ENCODE data around the gene SCN9A.

Gene SCN9A

GRCh38 chr2:166335284-166335683, 40.5 kb downstream of the SCN9A start:
- no peak overlapping the region for H2AFZ ChIP-seq (ENCODE audit: low read length)
- H3K9ac ChIP-seq (ENCODE audit: low read length) = no peak overlapping the region
- H3K9me2 ChIP-seq (replicated peaks; ENCODE audit: insufficient read depth, low read length) = no peaks in the 10 kb centered on the region
- no peaks in the 10 kb centered on the region for H3K36me3 ChIP-seq (replicated peaks; ENCODE audit: insufficient read depth, low read length)
- no peak overlapping the region for H3K4me2 ChIP-seq (ENCODE audit: low read depth, low read length)
- H3K27me3 ChIP-seq (replicated peaks; ENCODE audit: insufficient read depth, low read length) = no peaks in the 10 kb centered on the region
- no peaks in the 10 kb centered on the region for H3K4me1 ChIP-seq (ENCODE audit: low read length)
- H3K79me2 ChIP-seq (ENCODE audit: low read length) = no peaks in the 10 kb centered on the region
- no peak overlapping the region for H3K4me3 ChIP-seq (ENCODE audit: low read length)
- no peaks in the 10 kb centered on the region for H3F3A ChIP-seq (ENCODE audit: insufficient read depth, low read length)
- no peak overlapping the region for H3K27ac ChIP-seq (ENCODE audit: low read length)
- TF ChIP-seq EZH2phosphoT487 (IDR thresholded peaks at IDR 0.05; ENCODE audit: low read length) (no peak), EZH2 (optimal IDR thresholded peaks at IDR 0.05; ENCODE audit: low read depth, low read length) (no peak), CTCF (IDR thresholded peaks at IDR 0.05; ENCODE audit: low read length) (no peak)
- H3K9me3 ChIP-seq (replicated peaks; ENCODE audit: insufficient read depth, low read length) = no peaks in the 10 kb centered on the region
- H4K20me1 ChIP-seq (ENCODE audit: insufficient read depth, low read length) = no peaks in the 10 kb centered on the region
- no peak for DNase-seq

GRCh38 chr2:166334805-166335204, 40.9 kb downstream of the SCN9A start:
- Histone ChIP-seq H3K36me3 (replicated peaks; ENCODE audit: insufficient read depth, low read length) (no peaks in the 10 kb centered on the region), H4K20me1 (ENCODE audit: insufficient read depth, low read length) (no peaks in the 10 kb centered on the region), H3K79me2 (ENCODE audit: low read length) (no peaks in the 10 kb centered on the region), H3K9me3 (replicated peaks; ENCODE audit: insufficient read depth, low read length) (no peaks in the 10 kb centered on the region), H3K9ac (ENCODE audit: low read length) (no peak overlapping the region), H3K27ac (ENCODE audit: low read length) (no peak overlapping the region), H3K27me3 (replicated peaks; ENCODE audit: insufficient read depth, low read length) (no peaks in the 10 kb centered on the region), H3F3A (ENCODE audit: insufficient read depth, low read length) (no peaks in the 10 kb centered on the region), H3K4me2 (ENCODE audit: low read depth, low read length) (no peak overlapping the region), H3K4me1 (ENCODE audit: low read length) (no peaks in the 10 kb centered on the region), H2AFZ (ENCODE audit: low read length) (no peak overlapping the region), H3K9me2 (replicated peaks; ENCODE audit: insufficient read depth, low read length) (no peaks in the 10 kb centered on the region), H3K4me3 (ENCODE audit: low read length) (no peak overlapping the region)
- TF ChIP-seq CTCF (IDR thresholded peaks at IDR 0.05; ENCODE audit: low read length) (no peak), EZH2phosphoT487 (IDR thresholded peaks at IDR 0.05; ENCODE audit: low read length) (no peak), EZH2 (optimal IDR thresholded peaks at IDR 0.05; ENCODE audit: low read depth, low read length) (no peak)
- no peak for DNase-seq

- Histone ChIP-seq H2AFZ (ENCODE audit: low read length) (no peak overlapping the region), H3K4me3 (ENCODE audit: low read length) (no peak overlapping the region), H3K36me3 (replicated peaks; ENCODE audit: insufficient read depth, low read length) (no peaks in the 10 kb centered on the region), H3K79me2 (ENCODE audit: low read length) (no peaks in the 10 kb centered on the region), H3K27ac (ENCODE audit: low read length) (no peak overlapping the region), H3K27me3 (replicated peaks; ENCODE audit: insufficient read depth, low read length) (no peaks in the 10 kb centered on the region), H4K20me1 (ENCODE audit: insufficient read depth, low read length) (no peaks in the 10 kb centered on the region), H3F3A (ENCODE audit: insufficient read depth, low read length) (no peaks in the 10 kb centered on the region), H3K4me1 (ENCODE audit: low read length) (no peaks in the 10 kb centered on the region), H3K9me3 (replicated peaks; ENCODE audit: insufficient read depth, low read length) (no peaks in the 10 kb centered on the region), H3K9ac (ENCODE audit: low read length) (no peak overlapping the region), H3K9me2 (replicated peaks; ENCODE audit: insufficient read depth, low read length) (no peaks in the 10 kb centered on the region), H3K4me2 (ENCODE audit: low read depth, low read length) (no peak overlapping the region)
- TF ChIP-seq EZH2 (optimal IDR thresholded peaks at IDR 0.05; ENCODE audit: low read depth, low read length) = no peak
- DNase-seq = no peak
Observed at GRCh38 chr2:166333801-166334200, 41.9 kb downstream of the SCN9A start.

- DNase-seq = no peak
- Histone ChIP-seq H4K20me1 (ENCODE audit: insufficient read depth, low read length) (no peaks in the 10 kb centered on the region), H2AFZ (ENCODE audit: low read length) (no peak overlapping the region), H3K9ac (ENCODE audit: low read length) (no peak overlapping the region), H3K27me3 (replicated peaks; ENCODE audit: insufficient read depth, low read length) (no peaks in the 10 kb centered on the region), H3K4me1 (ENCODE audit: low read length) (no peaks in the 10 kb centered on the region), H3K27ac (ENCODE audit: low read length) (no peak overlapping the region), H3K79me2 (ENCODE audit: low read length) (no peaks in the 10 kb centered on the region), H3K9me2 (replicated peaks; ENCODE audit: insufficient read depth, low read length) (no peaks in the 10 kb centered on the region), H3F3A (ENCODE audit: insufficient read depth, low read length) (no peaks in the 10 kb centered on the region), H3K36me3 (replicated peaks; ENCODE audit: insufficient read depth, low read length) (no peaks in the 10 kb centered on the region), H3K9me3 (replicated peaks; ENCODE audit: insufficient read depth, low read length) (no peaks in the 10 kb centered on the region), H3K4me3 (ENCODE audit: low read length) (no peak overlapping the region), H3K4me2 (ENCODE audit: low read depth, low read length) (no peak overlapping the region)
- TF ChIP-seq CTCF (IDR thresholded peaks at IDR 0.05; ENCODE audit: low read length) (no peak), EZH2 (optimal IDR thresholded peaks at IDR 0.05; ENCODE audit: low read depth, low read length) (no peak), EZH2phosphoT487 (IDR thresholded peaks at IDR 0.05; ENCODE audit: low read length) (no peak)
Observed at GRCh38 chr2:166332106-166332505, 43.6 kb downstream of the SCN9A start.

All from MM.1S (cell line).